Endometrial microvascular endothelial cells (primary cell): ENCODE results near the gene FBXO44. TPM values are rescaled to one million over a fixed set of nuclear protein-coding genes. Genes with fewer than 3 reads are reported as not detected.

ENCODE experiments used
- in situ Hi-C: cut with HindIII; loops from 2 replicates; pipeline ENCODE4 v1.10.0; 2017; ENCODE audit warnings: low sequenced_read_pairs, low pct_unique_long_range_greater_than_20kb; ENCODE audit errors: inconsistent ontology term
- total RNA-seq: library from RNA; depleted of rRNA; stranded (reverse); fragments of >200 nt; gene quantifications from one replicate; pipeline ENCODE4 v1.2.3, GENCODE V29; 2015; ENCODE audit errors: inconsistent ontology term

Gene FBXO44
- total RNA-seq, 1 donor from 2014 or later: 8.5 TPM

DNA sequence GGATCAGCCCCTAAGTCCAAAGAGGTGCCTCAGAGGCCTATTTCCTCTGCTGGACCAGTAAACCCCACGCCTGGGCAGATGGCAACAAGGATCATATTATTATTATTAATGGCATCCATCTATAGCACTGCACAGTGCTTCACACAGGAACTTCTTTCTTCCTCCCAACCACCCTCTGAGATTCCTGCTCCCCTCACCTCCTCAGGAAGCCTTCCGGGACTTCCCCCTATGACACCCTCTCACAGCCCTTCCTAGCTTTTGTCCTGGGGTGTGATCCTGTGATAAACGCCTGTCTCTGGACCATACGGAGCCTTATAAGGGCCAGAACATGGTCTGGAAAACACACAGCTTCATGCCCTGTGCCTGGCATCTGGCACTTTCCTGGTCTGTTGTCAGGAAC, 3.7 kb upstream of the FBXO44 start:
- in situ Hi-C loops: no loop called here

DNA sequence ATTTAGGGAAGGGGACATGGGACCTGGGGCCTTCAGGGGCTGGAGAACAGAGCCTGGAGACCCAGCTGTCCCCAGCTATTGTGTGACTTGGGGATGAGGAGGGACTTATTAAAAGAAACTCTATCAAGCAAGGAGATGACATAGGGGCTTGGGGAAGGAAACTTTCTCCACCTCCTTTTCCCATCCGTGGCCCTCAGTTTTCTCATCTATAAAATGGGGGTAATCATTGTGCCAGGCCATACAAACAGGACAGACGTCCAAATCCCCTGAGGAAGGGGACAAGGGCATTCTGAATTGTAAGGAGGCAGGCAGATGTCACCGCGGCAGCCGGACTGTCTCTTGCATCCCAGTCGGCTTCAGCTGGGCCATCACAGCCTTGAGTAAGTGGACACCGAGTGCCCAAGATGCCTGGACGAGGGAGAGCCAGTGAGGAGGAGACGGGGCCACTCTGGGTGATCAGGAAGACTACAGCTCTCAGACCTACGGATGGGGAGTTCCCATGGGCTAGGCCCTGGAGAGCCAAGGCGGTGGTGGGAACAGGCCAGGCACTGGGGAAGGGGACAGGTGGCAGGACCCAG, 2.4 kb upstream of the FBXO44 start:
- in situ Hi-C loops: no loop called here

DNA sequence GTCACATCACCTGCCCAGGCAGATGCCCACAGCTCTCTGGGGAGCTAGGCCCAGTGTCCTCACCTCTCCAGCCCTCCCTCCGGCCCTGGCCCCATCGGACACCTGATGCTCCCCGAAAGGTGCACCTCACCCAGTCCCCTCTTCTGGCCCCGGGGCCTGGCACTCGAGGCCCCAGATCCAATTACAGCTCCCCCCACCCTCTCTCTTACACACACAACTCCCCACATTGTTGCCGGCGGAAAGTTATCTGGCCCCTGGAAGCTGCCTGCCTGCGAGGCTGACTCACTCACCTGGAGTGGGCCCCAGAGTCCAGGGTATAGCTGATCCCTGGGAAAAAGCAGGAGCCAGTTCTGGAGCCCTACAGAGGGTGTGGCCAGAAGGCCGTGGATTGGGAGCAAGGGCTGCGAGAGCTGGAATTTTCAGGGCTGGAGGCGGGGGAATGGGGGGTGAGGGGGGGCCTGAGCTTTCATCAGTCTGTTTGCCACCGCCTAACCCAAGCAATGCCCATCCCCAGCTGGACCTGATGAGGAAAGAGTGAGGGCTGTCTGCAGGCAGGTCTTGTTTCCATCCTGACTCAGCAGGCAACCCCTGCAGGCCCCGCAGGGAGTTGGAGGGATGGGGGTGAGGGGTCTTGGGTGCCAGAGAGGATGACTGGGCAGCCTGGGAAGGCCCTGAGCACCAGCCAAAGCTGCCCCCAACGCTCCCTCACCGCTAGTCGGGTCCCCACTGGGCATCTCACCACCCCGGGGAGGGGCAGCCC, 1.4 kb upstream of the FBXO44 start:
- in situ Hi-C loops: no loop called here

DNA sequence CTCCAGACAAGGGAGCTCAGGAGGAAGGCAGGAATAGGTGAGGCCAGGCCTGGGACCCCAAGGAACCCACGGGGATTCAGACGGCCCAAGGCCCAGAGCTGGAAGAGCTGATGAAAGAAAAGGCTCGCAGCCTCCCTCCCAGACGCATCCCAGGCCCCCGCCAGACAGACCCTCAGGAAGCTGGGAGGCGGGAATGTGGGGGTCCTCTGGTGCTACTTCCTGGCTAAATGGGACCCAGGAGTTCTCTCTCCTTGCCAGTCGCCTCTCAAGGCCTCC, 878 bp upstream of the FBXO44 start:
- in situ Hi-C loops: no loop called here

DNA sequence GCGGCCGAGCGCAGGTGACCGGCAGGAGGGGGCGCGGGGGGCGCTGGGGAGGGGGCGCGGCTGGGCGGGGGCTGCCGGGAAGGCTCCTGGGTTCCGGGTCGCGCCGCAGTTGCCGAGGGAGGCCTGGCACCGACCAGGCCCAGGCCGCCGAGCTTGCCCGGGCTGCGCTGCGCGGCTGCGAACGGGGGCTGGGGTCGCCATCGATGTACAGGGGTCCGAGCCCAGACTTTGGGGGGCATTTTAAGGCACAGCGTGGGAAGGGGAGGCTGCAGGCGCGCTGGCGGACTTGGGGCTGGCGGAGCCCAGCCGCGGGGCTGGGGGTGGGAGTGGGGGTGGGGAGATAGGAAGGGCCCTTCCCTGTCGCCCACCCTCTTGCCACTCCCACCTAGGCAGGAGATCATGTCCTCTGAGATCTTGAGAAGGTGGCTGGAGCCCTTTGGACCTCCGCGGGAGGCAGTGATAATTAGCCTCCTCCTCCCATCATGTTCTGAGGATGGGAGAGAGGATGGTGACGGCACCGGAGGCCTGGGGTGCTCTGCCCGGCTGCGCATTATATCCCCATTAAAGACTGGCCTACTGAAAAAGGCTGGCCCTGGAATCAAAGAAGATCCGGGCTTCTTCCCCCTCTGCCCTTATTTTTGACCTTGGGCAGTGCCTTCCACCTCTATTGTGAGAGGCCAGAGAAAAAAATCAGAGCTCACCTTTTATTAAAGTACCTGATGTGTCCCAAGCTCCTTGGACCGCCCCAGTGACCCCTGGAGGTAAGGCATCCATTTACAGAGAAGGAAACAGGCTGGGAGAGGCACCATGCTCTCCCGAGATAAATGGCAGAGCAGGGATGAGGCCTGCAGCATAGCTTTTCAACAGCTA, 497 bp downstream of the FBXO44 start:
- in situ Hi-C loops: no loop called here

DNA sequence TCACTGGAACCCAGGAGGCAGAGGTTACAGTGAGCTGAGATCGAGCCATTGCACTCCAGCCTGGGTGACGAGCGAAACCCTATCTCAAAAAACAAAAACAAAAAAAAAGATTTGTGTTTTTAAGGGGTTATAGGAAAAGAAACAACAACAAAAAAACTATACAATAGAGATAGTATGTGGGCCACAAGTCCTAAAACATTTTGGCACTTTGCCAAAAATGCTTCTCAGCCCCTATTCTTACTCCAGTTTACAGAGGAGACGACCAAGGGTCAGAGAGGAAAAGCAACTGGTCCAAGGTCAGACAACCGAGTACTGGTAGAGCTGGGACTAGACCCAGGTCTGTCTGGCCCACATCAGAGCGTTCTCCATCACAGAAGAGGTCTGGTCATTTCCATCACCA, 3.0 kb downstream of the FBXO44 start:
- in situ Hi-C loops: no loop called here

DNA sequence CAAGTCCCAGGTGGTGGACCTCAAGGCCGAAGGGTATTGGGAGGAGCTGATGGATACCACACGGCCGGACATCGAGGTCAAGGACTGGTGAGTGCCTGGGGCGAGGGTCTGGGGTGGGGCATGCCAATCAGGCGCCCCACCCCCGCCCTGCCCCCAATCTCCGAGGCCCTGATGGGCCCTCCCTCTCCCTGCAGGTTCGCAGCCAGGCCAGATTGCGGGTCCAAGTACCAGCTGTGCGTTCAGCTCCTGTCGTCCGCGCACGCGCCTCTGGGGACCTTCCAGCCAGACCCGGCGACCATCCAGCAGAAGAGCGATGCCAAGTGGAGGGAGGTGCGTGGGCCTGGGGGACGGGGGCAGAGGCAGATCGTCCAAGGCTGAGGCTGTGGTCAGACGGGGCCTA, 3.9 kb downstream of the FBXO44 start:
- in situ Hi-C loops: no loop called here

DNA sequence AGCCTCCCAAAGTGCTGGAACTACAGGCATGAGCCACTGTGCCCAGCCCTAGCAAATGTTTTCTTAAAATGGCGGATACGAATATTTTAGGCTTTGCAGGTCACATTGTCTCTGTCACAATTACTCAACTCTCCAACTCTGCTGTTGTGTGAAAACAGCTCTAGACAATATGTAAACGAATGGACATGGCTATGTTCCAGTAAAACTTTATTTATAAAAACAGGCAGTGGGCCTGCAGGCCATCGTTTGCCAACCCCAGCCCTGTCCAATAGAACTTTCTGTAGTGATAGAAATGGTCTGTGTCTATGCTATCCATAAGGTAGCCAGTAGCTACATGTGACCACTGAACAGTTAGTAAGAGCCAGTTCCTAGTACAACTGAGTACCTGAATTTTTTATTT, 5.1 kb downstream of the FBXO44 start:
- in situ Hi-C loops: loop anchor here (10.0 kb wide), 1 partner anchor 55 kb away; no protein-coding TSS in a partner anchor

DNA sequence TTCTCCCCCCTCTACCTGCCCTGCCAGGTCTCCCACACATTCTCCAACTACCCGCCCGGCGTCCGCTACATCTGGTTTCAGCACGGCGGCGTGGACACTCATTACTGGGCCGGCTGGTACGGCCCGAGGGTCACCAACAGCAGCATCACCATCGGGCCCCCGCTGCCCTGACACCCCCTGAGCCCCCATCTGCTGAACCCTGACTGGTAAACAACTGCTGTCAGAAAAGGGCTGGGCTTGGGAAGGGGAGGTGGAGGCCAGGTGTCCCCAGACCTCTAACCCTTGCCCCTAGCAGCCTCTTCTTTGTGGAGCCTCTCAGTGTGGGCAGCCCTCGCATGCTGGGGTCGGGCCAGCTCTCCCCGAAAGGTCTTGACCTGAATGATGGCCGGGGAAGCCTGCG, 6.4 kb downstream of the FBXO44 start:
- in situ Hi-C loops: loop anchor here (10.0 kb wide), 1 partner anchor 54 kb away; no protein-coding TSS in a partner anchor

DNA sequence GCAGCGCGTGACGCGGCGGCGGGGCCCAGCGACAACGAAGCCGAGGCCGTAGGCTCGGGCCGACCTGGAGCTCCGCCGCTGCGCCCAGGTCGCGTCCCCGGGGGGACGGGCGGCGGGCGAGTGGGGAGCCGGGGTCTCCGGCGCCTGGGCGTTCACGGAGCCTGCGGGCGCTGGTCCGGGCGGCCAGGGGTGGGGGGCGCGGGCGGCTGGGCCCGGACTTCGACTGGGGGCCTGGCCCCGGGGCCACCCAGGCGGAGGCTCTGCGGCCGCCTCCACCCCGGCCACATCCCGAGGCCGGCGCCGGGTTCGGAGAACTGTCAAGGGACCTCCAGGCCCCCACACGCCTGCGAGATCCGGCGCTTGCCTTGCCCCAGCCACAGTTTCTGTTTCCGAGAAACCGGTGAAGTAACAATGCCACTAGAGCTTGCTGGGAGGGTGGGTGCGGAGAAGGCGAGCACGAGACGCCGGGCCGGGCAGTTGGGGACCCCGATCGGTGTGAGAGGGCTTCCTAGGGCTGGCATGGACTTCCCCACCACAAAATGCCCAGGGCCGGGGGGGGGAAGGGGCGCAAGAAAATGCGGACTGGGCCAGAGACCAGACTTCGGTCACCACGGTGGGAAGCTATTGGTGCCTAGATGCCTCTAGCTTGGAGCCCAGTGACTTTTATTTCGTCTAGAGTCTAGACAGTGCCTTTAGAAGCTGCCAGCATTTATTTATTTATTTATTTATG, 9.8 kb downstream of the FBXO44 start:
- in situ Hi-C loops: loop anchor here (10.0 kb wide), 1 partner anchor 50 kb away; no protein-coding TSS in a partner anchor

DNA sequence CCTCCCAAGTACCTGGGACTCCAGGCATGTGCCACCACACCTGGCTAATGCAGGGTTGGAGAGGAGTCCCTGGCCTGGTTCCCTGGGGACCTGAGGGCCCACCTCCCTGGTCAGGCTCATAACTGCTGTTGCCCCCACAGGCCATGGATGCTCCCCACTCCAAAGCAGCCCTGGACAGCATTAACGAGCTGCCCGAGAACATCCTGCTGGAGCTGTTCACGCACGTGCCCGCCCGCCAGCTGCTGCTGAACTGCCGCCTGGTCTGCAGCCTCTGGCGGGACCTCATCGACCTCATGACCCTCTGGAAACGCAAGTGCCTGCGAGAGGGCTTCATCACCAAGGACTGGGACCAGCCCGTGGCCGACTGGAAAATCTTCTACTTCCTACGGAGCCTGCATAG, 13.8 kb downstream of the FBXO44 start:
- in situ Hi-C loops: loop anchor here (10.0 kb wide), 1 partner anchor 46 kb away; no protein-coding TSS in a partner anchor

DNA sequence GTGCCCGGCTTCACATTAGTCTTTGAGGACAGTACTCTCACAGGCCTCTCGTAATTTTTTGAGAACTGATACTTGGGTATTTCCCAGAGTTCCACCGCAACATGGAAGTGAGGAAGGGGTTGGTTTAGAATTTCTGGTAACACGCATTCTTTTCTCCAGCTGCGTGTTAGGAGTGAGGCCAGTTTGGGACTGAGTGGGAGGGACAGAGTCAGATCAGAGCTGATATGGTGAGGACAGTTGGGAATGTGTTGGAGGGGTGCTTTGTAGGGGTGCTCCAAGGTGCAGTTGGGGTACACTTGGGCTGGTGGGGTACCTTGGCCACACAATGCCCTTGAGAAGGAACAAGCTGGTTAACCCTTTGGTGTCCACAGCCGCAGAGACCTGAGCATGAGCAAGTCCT, 16.1 kb downstream of the FBXO44 start:
- in situ Hi-C loops: no loop called here

DNA sequence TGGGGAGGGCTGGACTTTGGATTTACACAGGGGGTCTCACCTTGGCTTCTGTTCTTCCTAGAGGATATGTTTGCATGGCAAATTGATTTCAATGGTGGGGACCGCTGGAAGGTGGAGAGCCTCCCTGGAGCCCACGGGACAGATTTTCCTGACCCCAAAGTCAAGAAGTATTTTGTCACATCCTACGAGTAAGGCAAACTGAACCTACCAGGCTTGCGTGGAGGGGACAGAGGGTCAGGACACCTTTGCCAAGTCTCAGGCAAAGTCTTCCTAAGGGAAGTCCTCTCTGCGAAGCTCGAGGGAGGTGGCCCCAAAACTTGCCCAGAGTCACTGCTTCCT, 16.5 kb downstream of the FBXO44 start:
- in situ Hi-C loops: no loop called here

DNA sequence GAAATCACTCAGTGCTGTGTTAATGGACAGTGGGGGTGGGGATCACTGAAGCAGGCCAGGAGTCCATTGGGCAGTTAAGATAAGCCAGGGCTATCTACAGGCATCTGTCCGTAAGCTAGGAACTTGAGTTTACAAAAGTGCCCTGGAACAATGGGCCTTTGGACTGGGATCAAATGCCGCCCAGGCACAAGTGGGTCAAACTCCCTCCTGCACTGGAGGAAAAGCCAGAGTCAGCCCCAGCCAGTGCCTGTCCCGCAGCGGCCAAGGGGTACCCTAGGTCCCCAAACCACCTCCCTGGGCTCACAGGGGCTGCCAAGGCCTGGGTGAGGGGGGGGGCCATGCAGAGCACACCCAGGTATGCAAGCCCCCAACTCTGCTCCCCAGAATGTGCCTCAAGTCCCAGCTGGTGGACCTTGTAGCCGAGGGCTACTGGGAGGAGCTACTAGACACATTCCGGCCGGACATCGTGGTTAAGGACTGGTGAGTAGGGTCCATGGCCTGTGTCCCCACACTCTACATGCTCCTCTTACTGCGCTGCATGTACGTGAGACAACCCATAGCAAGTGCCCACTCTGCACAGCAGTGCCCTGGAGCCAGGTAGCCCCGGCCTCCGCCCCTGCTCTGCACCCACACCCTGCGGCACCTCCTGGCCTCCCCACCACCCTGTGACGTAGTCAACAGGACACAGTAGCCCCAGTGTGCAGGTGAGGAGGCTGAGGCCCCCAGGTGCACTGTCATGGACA, 17.0 kb downstream of the FBXO44 start:
- in situ Hi-C loops: no loop called here

DNA sequence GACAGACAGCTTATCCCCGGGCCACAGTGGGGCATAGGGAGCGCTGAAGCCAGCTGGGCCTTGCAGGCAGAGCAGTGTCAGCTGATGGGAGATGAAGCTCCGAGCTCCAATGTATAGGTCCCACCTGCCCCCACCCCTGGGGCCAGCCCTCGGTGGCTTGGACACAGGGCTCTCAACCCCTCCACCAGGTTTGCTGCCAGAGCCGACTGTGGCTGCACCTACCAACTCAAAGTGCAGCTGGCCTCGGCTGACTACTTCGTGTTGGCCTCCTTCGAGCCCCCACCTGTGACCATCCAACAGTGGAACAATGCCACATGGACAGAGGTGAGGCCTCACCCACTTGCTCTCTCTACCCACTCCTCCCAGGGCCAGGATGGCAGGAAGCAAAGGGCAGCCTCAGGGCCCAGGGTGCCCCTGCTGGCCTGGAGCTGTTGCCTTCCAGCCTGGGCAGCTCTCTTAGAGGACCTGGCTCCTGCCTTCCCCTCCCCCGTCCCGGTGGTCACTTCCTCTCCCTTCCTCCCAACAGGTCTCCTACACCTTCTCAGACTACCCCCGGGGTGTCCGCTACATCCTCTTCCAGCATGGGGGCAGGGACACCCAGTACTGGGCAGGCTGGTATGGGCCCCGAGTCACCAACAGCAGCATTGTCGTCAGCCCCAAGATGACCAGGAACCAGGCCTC, 18.6 kb downstream of the FBXO44 start:
- in situ Hi-C loops: no loop called here

DNA sequence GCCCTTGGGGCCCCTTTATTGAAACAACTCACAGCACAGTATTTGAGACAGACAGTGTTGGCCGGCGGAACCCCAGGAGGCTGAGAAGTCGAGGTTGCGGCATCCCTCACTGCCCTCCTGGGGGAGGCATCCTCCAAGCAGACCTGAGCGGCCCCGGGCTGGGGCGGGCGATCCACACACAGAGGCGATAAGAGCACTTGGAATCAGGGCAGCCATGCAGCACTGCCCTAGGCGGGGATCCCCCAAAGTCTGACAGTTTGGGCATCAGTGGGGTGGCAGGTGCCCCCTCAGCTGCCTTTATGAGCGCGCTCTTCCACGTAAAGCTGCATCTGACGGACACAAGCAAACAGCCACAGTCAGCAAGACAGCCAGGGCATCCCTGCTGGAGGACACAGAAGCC, 19.8 kb downstream of the FBXO44 start:
- in situ Hi-C loops: no loop called here

DNA sequence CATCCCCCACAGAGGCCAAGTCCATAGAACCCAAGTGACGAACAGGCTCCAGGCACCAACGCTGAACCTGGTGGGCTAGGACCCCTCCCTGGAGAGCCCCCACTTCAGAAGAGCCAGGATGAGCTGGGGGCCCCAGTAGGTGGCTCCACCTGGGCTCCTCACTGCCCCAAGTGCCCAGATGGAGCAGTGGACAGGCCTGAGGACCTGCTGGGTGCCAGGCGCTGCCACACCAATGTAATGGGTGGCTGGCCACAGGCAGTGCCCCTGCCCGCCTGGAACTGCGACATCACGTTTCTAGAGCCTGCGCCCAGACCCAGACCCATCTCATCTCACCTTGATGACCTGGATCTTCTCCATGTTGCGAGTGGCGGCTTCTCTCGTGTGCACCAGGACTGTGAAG, 20.6 kb downstream of the FBXO44 start:
- in situ Hi-C loops: no loop called here

DNA sequence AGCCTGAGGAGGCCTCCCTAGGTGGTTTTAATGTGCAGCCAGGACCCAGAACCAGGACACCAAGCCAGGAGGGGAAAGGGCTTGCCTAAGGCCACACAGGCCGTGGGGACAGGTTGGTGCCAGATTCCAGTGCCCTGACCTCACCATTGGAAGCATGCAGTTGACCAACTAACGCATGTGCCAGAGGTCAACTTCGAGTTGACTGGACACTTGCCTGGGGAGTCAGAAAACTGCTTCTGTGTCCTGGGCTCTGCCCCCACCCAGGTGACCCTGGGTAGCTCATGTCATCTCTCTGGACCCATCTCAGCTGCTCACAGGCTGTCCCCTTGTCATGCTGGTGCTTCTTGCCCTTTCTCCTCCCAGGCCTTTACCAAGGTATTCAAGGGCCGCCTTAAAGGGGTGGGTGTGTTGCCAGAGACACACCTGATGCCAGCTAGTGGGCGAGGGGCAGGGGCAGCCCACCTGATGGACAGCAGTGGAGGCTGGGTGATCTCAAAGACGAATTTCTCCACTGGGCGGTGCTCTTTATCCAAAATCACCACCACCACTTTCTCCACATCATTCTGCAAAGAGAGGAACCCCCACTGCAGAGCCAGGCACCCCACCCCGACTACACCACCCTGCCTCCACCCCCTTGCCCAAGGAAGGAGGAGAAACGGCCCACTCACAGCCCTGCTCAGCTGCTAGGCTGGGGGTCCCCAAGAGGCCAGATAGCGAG, 21.9 kb downstream of the FBXO44 start:
- in situ Hi-C loops: no loop called here
